SH-SY5Y (cell line): ENCODE results near the gene TLR9.

Experiments
- GATA2 ChIP-seq: IDR thresholded peaks from 2 replicates; pipeline ENCODE4 v1.6.1; 2011; ENCODE audit warnings: mild to moderate bottlenecking, low read depth, low read length
- GATA3 ChIP-seq: IDR thresholded peaks from 2 replicates; pipeline ENCODE4 v1.6.1; 2011; ENCODE audit warnings: low read depth, mild to moderate bottlenecking, low read length, moderate library complexity

Gene TLR9, protein sequence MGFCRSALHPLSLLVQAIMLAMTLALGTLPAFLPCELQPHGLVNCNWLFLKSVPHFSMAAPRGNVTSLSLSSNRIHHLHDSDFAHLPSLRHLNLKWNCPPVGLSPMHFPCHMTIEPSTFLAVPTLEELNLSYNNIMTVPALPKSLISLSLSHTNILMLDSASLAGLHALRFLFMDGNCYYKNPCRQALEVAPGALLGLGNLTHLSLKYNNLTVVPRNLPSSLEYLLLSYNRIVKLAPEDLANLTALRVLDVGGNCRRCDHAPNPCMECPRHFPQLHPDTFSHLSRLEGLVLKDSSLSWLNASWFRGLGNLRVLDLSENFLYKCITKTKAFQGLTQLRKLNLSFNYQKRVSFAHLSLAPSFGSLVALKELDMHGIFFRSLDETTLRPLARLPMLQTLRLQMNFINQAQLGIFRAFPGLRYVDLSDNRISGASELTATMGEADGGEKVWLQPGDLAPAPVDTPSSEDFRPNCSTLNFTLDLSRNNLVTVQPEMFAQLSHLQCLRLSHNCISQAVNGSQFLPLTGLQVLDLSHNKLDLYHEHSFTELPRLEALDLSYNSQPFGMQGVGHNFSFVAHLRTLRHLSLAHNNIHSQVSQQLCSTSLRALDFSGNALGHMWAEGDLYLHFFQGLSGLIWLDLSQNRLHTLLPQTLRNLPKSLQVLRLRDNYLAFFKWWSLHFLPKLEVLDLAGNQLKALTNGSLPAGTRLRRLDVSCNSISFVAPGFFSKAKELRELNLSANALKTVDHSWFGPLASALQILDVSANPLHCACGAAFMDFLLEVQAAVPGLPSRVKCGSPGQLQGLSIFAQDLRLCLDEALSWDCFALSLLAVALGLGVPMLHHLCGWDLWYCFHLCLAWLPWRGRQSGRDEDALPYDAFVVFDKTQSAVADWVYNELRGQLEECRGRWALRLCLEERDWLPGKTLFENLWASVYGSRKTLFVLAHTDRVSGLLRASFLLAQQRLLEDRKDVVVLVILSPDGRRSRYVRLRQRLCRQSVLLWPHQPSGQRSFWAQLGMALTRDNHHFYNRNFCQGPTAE

DNA sequence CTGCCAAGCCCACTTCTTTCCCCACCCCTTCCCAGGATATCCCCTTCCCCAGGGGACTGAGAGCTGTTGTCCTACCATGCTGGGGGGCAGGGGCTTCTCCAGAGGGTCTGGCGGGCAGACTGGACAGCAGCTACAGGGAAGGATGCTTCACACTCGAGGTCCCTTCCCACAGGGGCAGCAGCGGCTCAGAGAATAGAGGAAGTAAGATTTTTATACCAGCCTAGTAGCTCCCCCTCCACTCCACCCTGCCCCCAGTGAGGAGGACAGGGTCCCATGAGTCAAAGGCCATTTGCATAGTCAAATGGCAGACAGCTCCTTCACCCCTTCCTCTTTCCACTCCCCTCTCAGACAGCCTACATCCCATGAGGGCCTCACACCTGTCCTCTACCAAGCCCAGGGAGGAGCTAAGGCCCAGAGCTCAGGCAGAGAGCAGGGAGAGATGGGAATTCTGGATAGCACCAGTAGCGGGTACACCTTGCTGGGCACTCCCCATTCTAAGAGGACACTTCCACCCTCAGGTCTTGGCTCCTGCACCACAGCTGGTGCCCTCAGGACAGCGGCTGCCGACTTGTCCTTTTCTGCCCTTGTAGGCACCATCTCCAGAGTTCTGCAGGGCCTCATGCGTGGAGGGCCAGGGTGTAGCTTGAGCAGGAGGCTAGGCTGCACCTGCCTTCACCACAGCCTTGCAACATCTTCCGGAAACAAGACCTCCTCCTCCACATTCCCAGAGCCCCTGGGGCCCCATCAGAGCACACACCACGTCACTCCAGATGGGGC is at the start of gene TLR9:
TLR9 (minus strand) TSS at position 194 of the 777 bp plus-strand sequence; CDS start at position 78, 116 bp downstream.
- TF ChIP-seq GATA3 = no peak
- no peak for TF ChIP-seq GATA2

DNA sequence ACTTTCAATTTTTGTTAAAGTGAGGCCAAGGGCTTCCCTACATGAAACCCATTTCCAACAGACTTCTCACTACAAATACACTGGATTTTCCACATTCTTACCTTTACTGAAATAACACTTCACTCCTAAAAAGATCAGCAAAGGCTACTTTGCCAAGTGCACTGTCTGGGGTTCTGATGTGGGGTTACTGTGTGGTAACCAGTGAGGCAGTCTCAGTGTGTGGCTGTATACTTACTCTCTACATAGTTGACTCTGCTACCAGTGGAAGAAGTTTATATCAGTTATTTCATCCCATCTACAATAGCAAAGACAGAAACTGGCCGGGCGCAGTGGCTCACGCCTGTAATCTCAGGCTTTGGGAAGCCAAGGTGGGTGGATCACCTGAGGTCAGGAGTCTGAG is 47.4 kb upstream of the TLR9 start:
- no peak for TF ChIP-seq GATA2
- TF ChIP-seq GATA3 = no peak

DNA sequence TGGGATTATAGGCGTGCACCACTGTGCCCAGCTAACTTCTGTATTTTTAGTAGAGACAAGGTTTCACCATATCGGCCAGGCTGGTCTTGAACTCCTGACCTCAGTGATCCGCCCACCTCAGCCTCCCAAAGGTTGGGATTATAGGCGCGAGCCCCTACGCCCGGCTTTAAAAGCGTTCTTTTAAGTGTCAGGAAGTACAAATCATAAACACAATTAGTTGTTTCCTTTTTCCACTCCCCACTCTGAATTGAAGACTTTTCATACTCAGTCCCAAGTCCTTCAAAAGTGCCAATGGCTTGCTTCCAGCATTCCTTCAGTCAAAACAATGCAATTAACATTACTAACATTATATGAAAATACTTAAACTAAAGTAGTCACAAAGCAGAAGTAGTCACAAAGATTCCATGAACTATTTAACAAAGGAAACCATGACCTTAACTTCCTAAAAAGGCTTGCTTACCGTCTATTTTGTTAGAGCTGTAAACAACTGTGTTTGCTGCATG is 44.9 kb upstream of the TLR9 start:
- no peak for TF ChIP-seq GATA3
- TF ChIP-seq GATA2 = no peak

DNA sequence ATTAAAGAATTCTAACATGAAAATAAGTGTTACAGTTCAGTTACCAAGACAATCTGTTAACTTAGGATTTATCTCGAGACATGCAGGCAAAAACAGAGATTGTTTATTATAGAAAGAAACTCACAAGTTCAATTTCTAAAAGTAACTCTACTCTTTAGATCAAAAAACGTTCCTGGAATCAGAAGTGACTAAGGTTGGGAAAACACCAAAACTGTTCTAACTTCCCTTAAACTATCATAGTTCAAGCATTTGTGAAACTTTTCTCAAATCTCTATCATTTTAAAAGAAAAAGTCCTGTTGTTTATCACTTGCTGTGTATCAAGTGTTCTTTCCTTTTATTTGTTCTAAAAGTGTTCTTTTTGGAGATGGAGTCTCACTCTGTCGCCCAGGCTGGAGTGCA is 44.3 kb upstream of the TLR9 start:
- TF ChIP-seq GATA2 (no peak), GATA3 (no peak)

DNA sequence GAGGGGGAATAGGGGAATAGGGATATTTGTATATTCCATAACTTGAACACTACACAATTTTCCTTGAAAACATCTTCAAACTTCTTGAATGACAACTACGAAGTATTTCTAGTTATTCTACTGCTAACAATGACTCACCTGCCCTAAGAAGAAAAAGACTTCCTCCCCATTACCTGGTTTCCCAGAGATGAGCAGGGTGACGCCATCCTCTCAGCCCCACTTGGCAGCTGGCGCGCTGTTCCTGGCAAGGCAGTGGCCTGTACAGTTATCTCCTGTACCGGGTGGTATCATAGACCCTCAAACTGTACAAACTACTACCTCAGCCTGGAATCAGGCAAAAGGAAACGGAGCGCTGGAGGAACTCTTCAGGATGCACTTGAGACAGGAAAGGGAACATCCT is 42.6 kb upstream of the TLR9 start:
- no peak for TF ChIP-seq GATA3
- TF ChIP-seq GATA2 = no peak

DNA sequence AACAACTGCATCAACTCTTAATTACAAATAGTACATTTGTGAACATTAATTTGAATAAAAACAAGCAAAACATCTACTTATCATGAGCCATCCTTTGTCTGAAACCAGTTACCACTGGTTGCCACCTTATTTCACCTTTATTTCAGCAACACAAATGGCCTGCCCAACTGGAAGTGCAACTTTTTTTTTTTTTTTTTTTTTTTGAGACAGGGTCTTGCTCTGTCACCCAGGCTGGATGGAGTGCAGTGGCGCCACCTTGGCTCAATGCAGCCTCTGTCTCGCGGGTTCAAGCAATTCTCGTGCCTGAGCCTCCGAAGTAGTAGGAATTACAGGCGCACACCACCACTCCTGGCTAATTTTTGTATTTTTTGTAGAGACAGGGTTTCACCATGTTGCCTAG is 39.9 kb upstream of the TLR9 start:
- no peak for TF ChIP-seq GATA2

DNA sequence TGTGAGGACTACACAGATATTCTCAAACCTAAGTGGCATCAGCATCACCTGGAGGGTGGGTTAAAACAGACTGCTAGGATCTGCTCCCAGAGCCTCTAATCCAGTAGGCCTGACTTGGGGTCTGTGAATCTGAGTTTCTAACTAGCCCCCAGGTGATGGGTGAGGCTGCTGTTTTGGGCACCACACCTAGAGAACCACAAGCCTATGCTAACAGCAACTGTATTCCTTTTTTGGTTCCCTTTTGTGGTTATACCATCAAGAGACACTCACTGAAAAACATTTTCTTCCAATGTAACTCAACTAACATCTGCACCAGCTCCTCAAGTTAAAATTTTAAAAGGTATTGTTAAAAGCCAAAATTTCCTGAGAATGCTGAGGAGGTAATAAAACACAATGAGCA is 37.0 kb upstream of the TLR9 start:
- TF ChIP-seq GATA3 (no peak), GATA2 (no peak)

DNA sequence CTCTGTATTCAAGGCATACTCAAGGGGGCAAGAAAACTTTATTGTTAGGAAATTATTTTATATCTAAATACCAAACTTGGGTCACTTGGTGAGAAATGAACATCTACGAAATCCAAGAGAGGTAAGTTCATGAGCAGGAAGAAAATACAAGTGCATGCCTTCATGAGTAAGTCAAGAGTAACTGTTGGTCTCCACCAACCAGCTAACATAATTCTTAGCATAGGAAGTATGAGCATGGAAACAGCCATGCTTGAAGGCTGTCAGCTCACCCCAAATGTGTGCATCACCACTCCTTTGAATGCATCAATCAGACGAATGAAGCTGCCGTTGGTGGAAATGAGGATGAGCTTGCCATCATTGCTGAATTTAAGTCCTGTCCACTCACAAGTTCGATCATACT is 34.0 kb upstream of the TLR9 start:
- TF ChIP-seq GATA3 = no peak

DNA sequence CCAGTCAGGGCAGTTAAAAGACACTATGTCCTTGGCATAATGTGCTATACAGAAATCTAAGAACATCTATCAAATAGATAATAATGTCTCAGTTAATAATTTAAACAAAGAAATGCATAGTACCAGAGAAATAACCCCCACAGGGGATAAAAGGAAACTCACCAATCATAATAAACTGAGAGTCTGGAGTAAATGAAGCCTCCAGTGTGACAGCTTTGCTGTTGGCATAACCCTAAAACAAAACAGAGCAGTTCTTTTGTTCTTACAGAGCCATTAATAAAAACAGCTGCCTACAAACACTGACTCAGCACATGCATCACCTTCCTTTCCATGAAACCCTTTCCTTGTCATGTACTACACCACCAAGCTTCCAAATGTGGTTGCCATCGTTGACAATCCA is 33.6 kb upstream of the TLR9 start:
- no peak for TF ChIP-seq GATA3
- TF ChIP-seq GATA2 = no peak

DNA sequence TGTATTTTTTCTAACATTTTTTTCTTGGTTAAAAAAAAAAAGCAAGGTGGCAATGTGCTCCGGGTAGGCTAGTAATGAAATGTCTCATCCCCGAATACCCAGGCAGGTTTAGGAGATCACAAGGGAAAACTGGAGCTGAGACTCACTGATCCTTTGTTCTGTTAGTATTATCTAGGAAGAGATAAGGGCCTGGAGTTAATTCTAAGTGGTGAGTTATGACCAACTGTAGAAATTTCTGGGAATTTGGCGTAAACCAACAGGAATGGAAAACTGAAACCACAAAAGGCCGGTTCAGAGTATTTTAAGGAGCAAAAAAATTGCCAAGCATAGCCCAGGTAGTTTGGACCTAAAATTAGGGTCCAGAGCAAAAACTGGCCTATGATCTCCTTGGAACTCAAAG is 32.5 kb upstream of the TLR9 start:
- no peak for TF ChIP-seq GATA3
- no peak for TF ChIP-seq GATA2

DNA sequence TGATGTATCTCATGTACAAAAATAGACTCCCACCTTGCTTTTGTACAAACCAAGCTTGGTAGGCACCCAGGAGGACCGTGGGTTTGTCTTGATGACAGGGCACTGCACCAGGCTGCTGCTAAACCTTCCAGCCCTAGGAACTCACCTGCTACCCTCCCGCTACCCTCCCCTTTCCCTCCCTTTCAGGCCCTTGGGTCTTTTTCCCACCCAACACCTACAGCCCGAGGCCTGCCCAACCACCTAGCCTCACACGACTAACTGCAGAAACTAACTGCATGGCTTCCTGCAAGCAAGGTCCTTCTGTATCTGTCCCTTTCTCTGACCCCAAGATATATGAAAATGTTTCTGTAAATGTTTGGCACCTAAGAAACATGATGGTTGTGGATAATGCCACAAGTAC is 31.2 kb upstream of the TLR9 start:
- TF ChIP-seq GATA2 (no peak), GATA3 (no peak)

DNA sequence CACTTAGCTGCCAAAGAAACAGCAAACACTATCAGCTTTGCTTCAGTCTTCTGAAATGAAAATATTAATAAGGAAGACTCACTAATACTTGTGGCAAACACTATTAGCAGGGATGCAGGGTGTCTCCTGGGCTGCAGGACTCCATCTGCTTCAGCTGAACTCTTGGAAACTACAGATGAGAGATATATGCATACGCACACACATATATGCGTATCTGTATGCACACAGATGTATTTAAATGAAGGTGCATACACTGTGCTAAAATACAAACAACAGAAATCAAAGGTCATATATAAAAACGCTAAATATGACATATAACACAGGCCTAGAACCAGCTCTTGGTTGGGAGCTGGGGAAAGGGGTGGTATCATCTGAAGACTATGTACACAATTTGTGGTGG is 30.7 kb upstream of the TLR9 start:
- no peak for TF ChIP-seq GATA2
- no peak for TF ChIP-seq GATA3

DNA sequence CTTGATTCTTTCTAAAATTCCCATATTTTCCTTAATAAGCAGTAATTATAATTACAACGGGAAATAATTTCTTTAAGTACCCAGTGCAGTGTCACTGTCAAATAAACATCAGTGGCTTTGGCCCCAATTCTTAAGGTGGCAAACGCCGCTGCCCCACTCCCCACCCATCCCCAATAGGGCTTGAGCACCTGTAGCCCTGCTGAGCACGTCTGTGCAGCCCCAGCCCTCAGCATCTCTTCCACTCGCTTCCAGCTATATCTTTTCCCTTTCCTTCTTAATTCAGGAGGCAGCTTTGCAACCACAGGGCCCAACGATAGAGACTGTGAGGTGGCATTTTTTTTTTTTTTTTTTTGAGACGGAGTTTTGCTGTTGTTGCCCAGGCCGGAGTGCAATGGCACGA is 29.2 kb upstream of the TLR9 start:
- TF ChIP-seq GATA2 (no peak), GATA3 (no peak)

DNA sequence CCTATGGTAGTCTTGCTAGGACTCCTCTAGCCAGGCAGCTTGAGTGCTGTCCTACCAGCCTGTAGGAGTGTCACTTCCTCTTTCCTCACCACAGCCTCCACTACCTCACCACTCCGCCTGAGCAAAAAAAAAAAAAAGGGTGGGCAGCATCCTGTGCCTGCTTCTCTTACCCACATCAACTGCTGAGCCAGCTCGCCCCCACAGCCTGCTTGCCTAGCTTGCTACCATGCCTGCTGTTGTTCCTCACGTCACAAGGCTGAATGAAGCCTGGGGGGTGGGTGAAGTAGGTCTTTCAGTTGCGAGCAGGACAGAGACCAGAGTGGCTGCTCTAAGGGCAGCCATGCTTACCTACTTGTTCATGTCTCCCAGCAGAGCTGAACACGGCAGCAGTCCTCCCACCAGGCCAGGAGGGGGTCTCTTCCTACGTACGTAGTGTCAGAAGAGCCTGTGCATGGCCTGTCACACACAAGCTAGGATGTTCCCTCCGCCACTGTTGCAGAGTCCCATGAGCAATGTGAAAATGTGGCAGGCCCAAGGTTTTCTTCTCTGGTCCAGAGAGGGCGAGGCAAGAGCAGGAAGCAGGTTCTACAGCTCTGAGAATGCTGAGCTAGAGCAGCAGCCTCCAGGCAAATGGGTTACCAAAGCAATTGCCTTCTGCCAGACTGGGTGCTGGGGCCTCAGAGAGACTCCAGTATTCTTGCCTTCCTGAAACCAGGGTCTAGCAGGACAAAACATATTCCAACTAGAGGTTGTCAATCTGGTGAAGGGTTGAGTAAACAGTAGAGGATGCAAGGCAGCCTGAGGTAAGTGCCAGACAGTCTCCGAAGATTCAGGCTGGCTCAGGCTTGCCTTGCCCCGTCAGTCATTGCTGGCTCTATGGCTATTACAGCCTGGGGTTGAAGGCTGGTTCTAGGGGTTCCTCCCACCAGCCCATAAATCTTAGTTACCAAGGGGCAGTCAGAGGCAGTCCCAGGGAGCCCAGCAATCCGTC is 28.2 kb upstream of the TLR9 start:
- TF ChIP-seq GATA3 = no peak
- TF ChIP-seq GATA2 = no peak
